ENCODE data around the gene ITGAE. TPM values are rescaled to one million over a fixed set of nuclear protein-coding genes. Genes with fewer than 3 reads are reported as not detected.

ITGAE gene
- total and polyA plus RNA-seq, 7 donors = 13.8 to 47.8 (median 23.6) TPM

DNA sequence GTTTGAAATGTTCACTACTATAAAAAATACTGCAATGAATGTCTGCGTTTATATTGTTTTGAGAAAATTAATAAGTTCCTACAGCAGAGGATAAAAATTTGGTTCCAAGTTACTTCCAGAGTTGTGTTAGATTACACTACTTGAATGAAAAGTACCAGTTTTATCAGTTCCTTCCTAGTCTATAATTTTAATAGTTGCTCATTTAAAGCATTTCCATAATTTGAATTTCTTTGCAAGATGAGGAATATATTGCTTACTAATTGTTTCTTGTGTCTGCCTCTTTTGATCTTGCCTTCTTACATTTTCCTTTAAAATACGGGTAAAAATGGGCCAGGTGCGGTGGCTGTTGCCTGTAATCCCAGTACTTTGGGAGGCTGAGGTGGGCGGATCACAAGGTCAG lies 128.4 kb downstream of the ITGAE start:
- 91 to 97% (median 97%) methylated on average over 4 of the region's 4 CpGs for WGBS, 3 donors
- intact Hi-C loops (cut with DNase I) = no loop called here
- Histone ChIP-seq H3K27ac (no peak overlapping the region), H3K27me3 (ENCODE audit: insufficient read depth in 3 of 3, low read length in 2 of 3) (no peaks in the 10 kb centered on the region), H3K4me3 (no peak overlapping the region), H3K36me3 (ENCODE audit: insufficient read depth in 1 of 2, low read depth in 1 of 2) (peaks cover 0 to 33% of the 10 kb centered on the region in 2 donors), H3K9me3 (no peaks in the 10 kb centered on the region), H3K4me1 (peaks cover 15% of the 10 kb centered on the region)
- ATAC-seq (no peak), DNase-seq (no peak)
- TF ChIP-seq CTCF (IDR thresholded peaks at IDR 0.05) = no peak

DNA sequence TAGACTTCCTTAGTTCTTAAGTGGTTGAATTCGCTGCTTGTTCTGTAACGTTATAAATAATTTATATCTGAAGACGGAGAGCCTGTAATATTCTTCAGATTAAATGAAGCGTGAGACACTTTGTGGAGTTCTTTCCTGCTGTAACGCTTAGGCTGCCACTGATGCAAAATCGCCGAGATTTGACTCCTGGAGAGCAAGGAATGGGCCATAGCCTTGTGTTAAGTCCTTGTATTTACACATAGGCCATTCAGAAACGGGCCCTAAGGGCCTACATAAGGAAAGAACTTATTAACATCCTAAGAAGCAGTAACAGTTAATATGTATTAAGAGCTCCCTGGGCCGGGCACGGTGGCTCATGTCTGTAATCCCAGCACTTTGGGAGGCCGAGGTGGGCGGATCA lies 131.4 kb downstream of the ITGAE start:
- H3K27ac ChIP-seq = peak overlapping the region; percentile 96
- no peak for DNase-seq
- no peak for ATAC-seq
- no peaks in the 10 kb centered on the region for H3K9me3 ChIP-seq
- no peak for TF ChIP-seq CTCF (IDR thresholded peaks at IDR 0.05)
- H3K4me3 ChIP-seq = peak overlapping the region; percentile 97
- H3K27me3 ChIP-seq (ENCODE audit: insufficient read depth in 3 of 3, low read length in 2 of 3) = no peaks in the 10 kb centered on the region
- intact Hi-C loops (cut with DNase I) = no loop called here
- peaks cover 0 to 29% of the 10 kb centered on the region in 2 donors for H3K36me3 ChIP-seq (ENCODE audit: insufficient read depth in 1 of 2, low read depth in 1 of 2)
- 39 to 45% (median 40%) methylated on average over 12 of the region's 12 CpGs for WGBS, 3 donors
- H3K4me1 ChIP-seq = peaks cover 35% of the 10 kb centered on the region

DNA sequence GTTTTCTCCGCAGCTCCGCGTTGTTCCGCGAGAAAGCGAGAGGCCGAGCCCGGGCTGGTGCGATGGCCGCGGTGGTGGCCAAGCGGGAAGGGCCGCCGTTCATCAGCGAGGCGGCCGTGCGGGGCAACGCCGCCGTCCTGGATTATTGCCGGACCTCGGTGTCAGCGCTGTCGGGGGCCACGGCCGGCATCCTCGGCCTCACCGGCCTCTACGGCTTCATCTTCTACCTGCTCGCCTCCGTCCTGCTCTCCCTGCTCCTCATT lies 132.0 kb downstream of the ITGAE start:
- intact Hi-C loops (cut with DNase I) = no loop called here
- Histone ChIP-seq H3K27me3 (ENCODE audit: insufficient read depth in 3 of 3, low read length in 2 of 3) (no peaks in the 10 kb centered on the region), H3K36me3 (ENCODE audit: insufficient read depth in 1 of 2, low read depth in 1 of 2) (peaks cover 2 to 35% of the 10 kb centered on the region in 2 donors), H3K27ac (peak overlapping the region; percentile 96), H3K4me3 (peak overlapping the region; percentile 97), H3K9me3 (no peaks in the 10 kb centered on the region), H3K4me1 (peaks cover 35% of the 10 kb centered on the region)
- DNase-seq (no peak), ATAC-seq (peak in 3 of 4 donors; percentile 2 to 4 (median 3))
- WGBS, 3 donors = 0 to 1% (median 0%) methylated on average over 18 to 32 of the region's 32 CpGs
- TF ChIP-seq CTCF (IDR thresholded peaks at IDR 0.05) = no peak

DNA sequence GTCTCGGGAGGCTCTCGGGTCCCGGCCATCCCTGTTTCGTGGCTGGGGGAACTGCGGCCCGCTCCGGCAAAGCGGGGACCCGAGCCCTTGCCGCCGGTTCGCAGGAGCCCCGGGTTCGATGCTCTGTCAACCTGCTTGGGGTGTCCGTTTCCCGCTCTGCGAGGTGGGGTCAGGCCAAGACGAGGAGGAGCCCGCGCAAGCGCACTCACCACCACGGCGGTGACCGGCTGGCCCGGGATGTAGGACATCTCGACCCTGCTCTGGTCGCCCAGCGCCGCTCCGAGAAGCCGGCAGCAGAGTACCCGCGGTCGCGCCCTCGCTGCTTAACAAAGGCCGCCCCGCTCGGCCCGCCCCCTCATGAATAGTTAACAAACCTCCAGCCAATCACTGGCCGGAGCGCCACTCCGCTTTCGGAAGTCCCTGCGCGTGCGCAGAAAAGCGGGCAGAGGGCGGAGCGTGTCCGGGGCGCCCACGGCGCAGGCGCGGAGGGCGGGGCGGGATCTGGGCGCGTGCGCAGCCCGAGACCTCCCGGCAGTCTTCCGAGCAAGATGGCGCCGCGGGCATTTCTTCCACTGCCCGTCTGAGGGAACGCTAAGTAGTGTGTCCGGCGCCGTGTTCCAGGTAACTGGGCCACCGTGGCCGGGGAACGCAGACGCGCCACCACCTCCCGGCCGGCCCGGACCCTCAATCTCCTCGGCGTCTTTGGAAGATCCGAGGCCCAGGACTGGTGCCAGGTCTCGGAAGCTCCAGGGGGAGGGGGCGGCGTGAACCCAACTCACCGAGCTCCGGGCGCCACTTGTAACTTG lies 132.5 kb downstream of the ITGAE start, which contains the start of the genes EMC6 and TAX1BP3:
EMC6 (plus strand) TSS at position 534 of the 806 bp plus-strand sequence. CDS start 335 bp downstream, outside the sequence.
TAX1BP3 (minus strand) TSS at position 300 of the 806 bp plus-strand sequence; CDS start at position 248, 52 bp downstream.
- peaks cover 2 to 40% of the 10 kb centered on the region in 2 donors for H3K36me3 ChIP-seq (ENCODE audit: insufficient read depth in 1 of 2, low read depth in 1 of 2)
- peak; percentile 99 to 100 for DNase-seq
- H3K9me3 ChIP-seq = no peaks in the 10 kb centered on the region
- WGBS, 3 donors = 0% methylated on average over 65 to 89 of the region's 89 CpGs
- TF ChIP-seq CTCF (IDR thresholded peaks at IDR 0.05) = no peak
- no peaks in the 10 kb centered on the region for H3K27me3 ChIP-seq (ENCODE audit: insufficient read depth in 3 of 3, low read length in 2 of 3)
- intact Hi-C loops (cut with DNase I) = loop anchor here in 1 of 2 donors (1.0 kb wide), 1 partner anchor 28 kb away; no protein-coding TSS in a partner anchor
- peak; percentile 87 to 91 (median 90) for ATAC-seq
- peak within 1 kb of the TSS; percentile 96 for H3K27ac ChIP-seq
- H3K4me1 ChIP-seq = peaks cover 35% of the 10 kb centered on the region
- H3K4me3 ChIP-seq = peak within 1 kb of the TSS; percentile 97
